Measurements from ENCODE around the gene GMPR. TPM values are rescaled to one million over a fixed set of nuclear protein-coding genes. Genes with fewer than 3 reads are reported as not detected.

The GMPR gene
- total RNA-seq, 1 experiment from 2014 or later, result 2.0 TPM

- no peak overlapping the region for H3K4me2 ChIP-seq
- no peak for DNase-seq
- no peak overlapping the region for H3K4me3 ChIP-seq
- H3K36me3 ChIP-seq (ENCODE audit: low read depth), result no peaks in the 10 kb centered on the region
- H2AFZ ChIP-seq, result no peak overlapping the region
- no peaks in the 10 kb centered on the region for H4K20me1 ChIP-seq (ENCODE audit: insufficient read depth)
- POLR2A ChIA-PET (ENCODE audit: unreplicated experiment), result no interaction called here
- no peaks in the 10 kb centered on the region for H3K4me1 ChIP-seq (replicated peaks; ENCODE audit: insufficient read depth)
- no peaks in the 10 kb centered on the region for H3K9me3 ChIP-seq (ENCODE audit: insufficient read depth, low read depth)
- TF ChIP-seq, protein P1, sequence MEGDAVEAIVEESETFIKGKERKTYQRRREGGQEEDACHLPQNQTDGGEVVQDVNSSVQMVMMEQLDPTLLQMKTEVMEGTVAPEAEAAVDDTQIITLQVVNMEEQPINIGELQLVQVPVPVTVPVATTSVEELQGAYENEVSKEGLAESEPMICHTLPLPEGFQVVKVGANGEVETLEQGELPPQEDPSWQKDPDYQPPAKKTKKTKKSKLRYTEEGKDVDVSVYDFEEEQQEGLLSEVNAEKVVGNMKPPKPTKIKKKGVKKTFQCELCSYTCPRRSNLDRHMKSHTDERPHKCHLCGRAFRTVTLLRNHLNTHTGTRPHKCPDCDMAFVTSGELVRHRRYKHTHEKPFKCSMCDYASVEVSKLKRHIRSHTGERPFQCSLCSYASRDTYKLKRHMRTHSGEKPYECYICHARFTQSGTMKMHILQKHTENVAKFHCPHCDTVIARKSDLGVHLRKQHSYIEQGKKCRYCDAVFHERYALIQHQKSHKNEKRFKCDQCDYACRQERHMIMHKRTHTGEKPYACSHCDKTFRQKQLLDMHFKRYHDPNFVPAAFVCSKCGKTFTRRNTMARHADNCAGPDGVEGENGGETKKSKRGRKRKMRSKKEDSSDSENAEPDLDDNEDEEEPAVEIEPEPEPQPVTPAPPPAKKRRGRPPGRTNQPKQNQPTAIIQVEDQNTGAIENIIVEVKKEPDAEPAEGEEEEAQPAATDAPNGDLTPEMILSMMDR (conservative IDR thresholded peaks at IDR 0.05), result no peak
- no peak for TF ChIP-seq EZH2 (IDR thresholded peaks at IDR 0.05; ENCODE audit: low read depth)
- H3F3A ChIP-seq (ENCODE audit: insufficient read depth, low read depth), result no peaks in the 10 kb centered on the region
- no peaks in the 10 kb centered on the region for H3K9me2 ChIP-seq (ENCODE audit: insufficient read depth)
- no peak overlapping the region for H3K27ac ChIP-seq
- peaks cover 20% of the 10 kb centered on the region for H3K27me3 ChIP-seq (ENCODE audit: insufficient read depth, low read depth)
- CTCF ChIA-PET, result no interaction called here
- no TSS peak for BruUV-seq (replicated peaks)
- H3K79me2 ChIP-seq (ENCODE audit: low read depth), result no peaks in the 10 kb centered on the region
- intact Hi-C loops (cut with micrococcal nuclease; ENCODE audit: unreplicated experiment), result no loop called here
Measured at GRCh38 chr6:16253399-16254144, 15.2 kb downstream of the GMPR start.

DNA sequence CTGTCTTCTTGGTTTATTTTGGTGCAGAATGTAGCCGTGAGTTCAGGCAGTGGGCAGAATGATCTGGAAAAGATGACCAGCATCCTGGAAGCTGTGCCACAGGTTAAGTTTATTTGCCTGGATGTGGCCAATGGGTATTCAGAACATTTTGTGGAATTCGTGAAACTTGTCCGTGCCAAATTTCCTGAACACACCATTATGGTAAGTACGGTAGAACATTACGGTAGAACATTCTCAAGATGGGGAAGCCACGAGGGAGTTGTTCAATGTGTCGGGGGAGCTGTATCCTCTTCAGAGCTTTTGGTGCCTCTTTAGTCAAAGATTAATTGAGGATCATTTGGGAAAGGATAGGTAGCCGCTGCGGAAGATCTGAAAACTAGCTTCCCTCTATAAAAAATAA is 16.1 kb downstream of the GMPR start:
- CTCF ChIA-PET, result interaction anchor here (0.6 kb wide), 1 partner anchor 563 kb away, joined by 5 read pairs; no protein-coding TSS in a partner anchor
- POLR2A ChIA-PET (ENCODE audit: unreplicated experiment), result no interaction called here
- H3K9me2 ChIP-seq (ENCODE audit: insufficient read depth), result no peaks in the 10 kb centered on the region
- no peaks in the 10 kb centered on the region for H3K9me3 ChIP-seq (ENCODE audit: insufficient read depth, low read depth)
- no peak overlapping the region for H3K27ac ChIP-seq
- no peak overlapping the region for H3K4me3 ChIP-seq
- H3K79me2 ChIP-seq (ENCODE audit: low read depth), result no peaks in the 10 kb centered on the region
- no peak overlapping the region for H3K4me2 ChIP-seq
- no TSS peak for BruUV-seq (replicated peaks)
- DNase-seq, result no peak
- H3K36me3 ChIP-seq (ENCODE audit: low read depth), result no peaks in the 10 kb centered on the region
- H3F3A ChIP-seq (ENCODE audit: insufficient read depth, low read depth), result no peaks in the 10 kb centered on the region
- H3K4me1 ChIP-seq (replicated peaks; ENCODE audit: insufficient read depth), result no peaks in the 10 kb centered on the region
- H3K27me3 ChIP-seq (ENCODE audit: insufficient read depth, low read depth), result peaks cover 16% of the 10 kb centered on the region
- H4K20me1 ChIP-seq (ENCODE audit: insufficient read depth), result no peaks in the 10 kb centered on the region
- H2AFZ ChIP-seq, result no peak overlapping the region
- intact Hi-C loops (cut with micrococcal nuclease; ENCODE audit: unreplicated experiment), result no loop called here
- TF ChIP-seq, protein P1 (conservative IDR thresholded peaks at IDR 0.05), result no peak
- TF ChIP-seq EZH2 (IDR thresholded peaks at IDR 0.05; ENCODE audit: low read depth), result no peak

- no peaks in the 10 kb centered on the region for H3K4me1 ChIP-seq (replicated peaks; ENCODE audit: insufficient read depth)
- BruUV-seq (replicated peaks), result no TSS peak
- no peaks in the 10 kb centered on the region for H3K36me3 ChIP-seq (ENCODE audit: low read depth)
- CTCF ChIA-PET, result interaction anchor here (0.9 kb wide), 1 partner anchor 9 kb away, joined by 3 read pairs; no protein-coding TSS in a partner anchor
- no peak for DNase-seq
- H3F3A ChIP-seq (ENCODE audit: insufficient read depth, low read depth), result no peaks in the 10 kb centered on the region
- H4K20me1 ChIP-seq (ENCODE audit: insufficient read depth), result no peaks in the 10 kb centered on the region
- no peaks in the 10 kb centered on the region for H3K79me2 ChIP-seq (ENCODE audit: low read depth)
- no peak overlapping the region for H3K4me2 ChIP-seq
- H3K4me3 ChIP-seq, result no peak overlapping the region
- peaks cover 11% of the 10 kb centered on the region; the same call in 1 of the 2 replicates for H3K27me3 ChIP-seq (ENCODE audit: insufficient read depth, low read depth)
- H3K9me2 ChIP-seq (ENCODE audit: insufficient read depth), result no peaks in the 10 kb centered on the region
- intact Hi-C loops (cut with micrococcal nuclease; ENCODE audit: unreplicated experiment), result no loop called here
- POLR2A ChIA-PET (ENCODE audit: unreplicated experiment), result no interaction called here
- no peak overlapping the region for H2AFZ ChIP-seq
- no peak overlapping the region for H3K27ac ChIP-seq
- H3K9me3 ChIP-seq (ENCODE audit: insufficient read depth, low read depth), result no peaks in the 10 kb centered on the region
- TF ChIP-seq, protein P1 (conservative IDR thresholded peaks at IDR 0.05), result no peak
- no peak for TF ChIP-seq EZH2 (IDR thresholded peaks at IDR 0.05; ENCODE audit: low read depth)
Measured at GRCh38 chr6:16256781-16257180, 18.4 kb downstream of the GMPR start.

Measured in PC-9 (cell line).